ENCODE results near the gene FXYD1.

DNA sequence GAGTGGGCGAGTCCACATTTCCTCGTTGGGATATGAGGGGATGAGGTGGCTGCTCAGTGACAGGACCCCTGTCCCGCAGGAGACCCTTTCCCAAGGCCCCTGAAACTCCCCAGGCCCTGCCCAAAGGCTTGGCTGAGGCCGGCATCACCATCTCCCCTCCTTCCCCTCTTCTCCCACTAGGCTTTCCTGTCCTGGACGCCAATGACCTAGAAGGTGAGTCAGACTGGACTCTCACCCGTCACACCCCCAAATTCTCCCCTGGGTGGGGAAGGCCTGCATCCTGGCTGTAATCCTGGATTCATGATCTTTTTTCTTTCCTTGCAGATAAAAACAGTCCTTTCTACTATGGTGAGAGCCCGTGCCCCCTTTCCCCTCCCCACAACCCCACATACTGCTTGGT is 17.7 kb upstream of the FXYD1 start:
- TF ChIP-seq NR3C1 (IDR thresholded peaks at IDR 0.05) (no peak), FOSL2 (IDR thresholded peaks at IDR 0.05) (no peak), FOSL2 (CRISPR knock-in tag; IDR thresholded peaks at IDR 0.05) (no peak), EP300 (IDR thresholded peaks at IDR 0.05) (no peak), RAD21 (conservative IDR thresholded peaks at IDR 0.05 in 1 of 2, IDR thresholded peaks at IDR 0.05 in 1 of 2) (no peak), POLR2A (IDR thresholded peaks at IDR 0.05; ENCODE audit: low read length) (no peak), HOXA7 (CRISPR knock-in tag; IDR thresholded peaks at IDR 0.05) (no peak), HDAC2 (IDR thresholded peaks at IDR 0.05) (no peak), GATA3 (IDR thresholded peaks at IDR 0.05; ENCODE audit: borderline replicate concordance) (no peak), MYC (IDR thresholded peaks at IDR 0.05; ENCODE audit: borderline replicate concordance, low read length) (no peak)
- TF ChIP-seq, protein P1, sequence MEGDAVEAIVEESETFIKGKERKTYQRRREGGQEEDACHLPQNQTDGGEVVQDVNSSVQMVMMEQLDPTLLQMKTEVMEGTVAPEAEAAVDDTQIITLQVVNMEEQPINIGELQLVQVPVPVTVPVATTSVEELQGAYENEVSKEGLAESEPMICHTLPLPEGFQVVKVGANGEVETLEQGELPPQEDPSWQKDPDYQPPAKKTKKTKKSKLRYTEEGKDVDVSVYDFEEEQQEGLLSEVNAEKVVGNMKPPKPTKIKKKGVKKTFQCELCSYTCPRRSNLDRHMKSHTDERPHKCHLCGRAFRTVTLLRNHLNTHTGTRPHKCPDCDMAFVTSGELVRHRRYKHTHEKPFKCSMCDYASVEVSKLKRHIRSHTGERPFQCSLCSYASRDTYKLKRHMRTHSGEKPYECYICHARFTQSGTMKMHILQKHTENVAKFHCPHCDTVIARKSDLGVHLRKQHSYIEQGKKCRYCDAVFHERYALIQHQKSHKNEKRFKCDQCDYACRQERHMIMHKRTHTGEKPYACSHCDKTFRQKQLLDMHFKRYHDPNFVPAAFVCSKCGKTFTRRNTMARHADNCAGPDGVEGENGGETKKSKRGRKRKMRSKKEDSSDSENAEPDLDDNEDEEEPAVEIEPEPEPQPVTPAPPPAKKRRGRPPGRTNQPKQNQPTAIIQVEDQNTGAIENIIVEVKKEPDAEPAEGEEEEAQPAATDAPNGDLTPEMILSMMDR (IDR thresholded peaks at IDR 0.05), result no peak

Measured in A549 (cell line).